DND-41 (cell line): ENCODE results near the gene COG8.

Experiments used
- EZH2 ChIP-seq: IDR thresholded peaks from 3 replicates; pipeline ENCODE4 v1.6.1; 2012; ENCODE audit warnings: borderline replicate concordance, low read depth, mild to moderate bottlenecking, moderate library complexity, low read length, inconsistent platforms; ENCODE audit not compliant: severe bottlenecking
- TF ChIP-seq, protein P1 (sequence below): IDR thresholded peaks from 2 replicates; pipeline ENCODE4 v1.5.1; 2012; ENCODE audit warnings: borderline replicate concordance, low read length, moderate library complexity, mild to moderate bottlenecking; ENCODE audit not compliant: poor library complexity, severe bottlenecking; ENCODE audit errors: extremely low read depth

DNA sequence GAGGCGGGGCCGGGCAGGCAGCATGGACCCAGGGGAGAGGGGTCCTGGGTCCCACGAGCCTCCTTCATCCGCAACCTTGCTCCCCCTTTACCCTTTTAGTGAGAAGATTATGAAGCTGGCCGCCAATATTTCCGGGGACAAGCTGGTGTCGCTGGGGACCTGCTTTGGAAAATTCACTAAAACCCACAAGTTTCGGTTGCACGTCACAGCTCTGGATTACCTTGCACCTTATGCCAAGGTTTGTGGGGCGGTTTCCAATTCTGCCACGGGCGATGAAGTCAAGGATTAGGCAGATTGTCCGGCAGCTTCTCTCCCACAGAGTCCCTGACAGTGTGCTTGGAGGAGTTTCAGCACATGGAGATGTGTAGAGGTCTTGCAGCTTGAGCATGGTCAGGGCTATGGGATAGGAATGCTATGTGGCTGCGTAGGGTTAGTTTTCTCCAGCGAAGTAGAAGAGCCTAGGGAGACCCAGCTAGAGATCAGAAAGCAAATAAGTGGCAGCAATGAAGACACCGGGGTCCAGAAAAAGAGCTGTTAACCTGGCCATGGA is 806 bp upstream of the COG8 start:
- TF ChIP-seq, protein P1, sequence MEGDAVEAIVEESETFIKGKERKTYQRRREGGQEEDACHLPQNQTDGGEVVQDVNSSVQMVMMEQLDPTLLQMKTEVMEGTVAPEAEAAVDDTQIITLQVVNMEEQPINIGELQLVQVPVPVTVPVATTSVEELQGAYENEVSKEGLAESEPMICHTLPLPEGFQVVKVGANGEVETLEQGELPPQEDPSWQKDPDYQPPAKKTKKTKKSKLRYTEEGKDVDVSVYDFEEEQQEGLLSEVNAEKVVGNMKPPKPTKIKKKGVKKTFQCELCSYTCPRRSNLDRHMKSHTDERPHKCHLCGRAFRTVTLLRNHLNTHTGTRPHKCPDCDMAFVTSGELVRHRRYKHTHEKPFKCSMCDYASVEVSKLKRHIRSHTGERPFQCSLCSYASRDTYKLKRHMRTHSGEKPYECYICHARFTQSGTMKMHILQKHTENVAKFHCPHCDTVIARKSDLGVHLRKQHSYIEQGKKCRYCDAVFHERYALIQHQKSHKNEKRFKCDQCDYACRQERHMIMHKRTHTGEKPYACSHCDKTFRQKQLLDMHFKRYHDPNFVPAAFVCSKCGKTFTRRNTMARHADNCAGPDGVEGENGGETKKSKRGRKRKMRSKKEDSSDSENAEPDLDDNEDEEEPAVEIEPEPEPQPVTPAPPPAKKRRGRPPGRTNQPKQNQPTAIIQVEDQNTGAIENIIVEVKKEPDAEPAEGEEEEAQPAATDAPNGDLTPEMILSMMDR, result no peak
- no peak for TF ChIP-seq EZH2
